Tibial nerve (tissue), 4 donors: ENCODE data around the gene LRFN2.

Experiments used
- EP300 ChIP-seq, 2 donors: sonication (generic); formaldehyde crosslinking; IDR thresholded peaks; one replicate each; pipeline ENCODE4 v1.6.1; 2017; ENCODE audit warnings: antibody characterized with exemption in 2 of 2, mild to moderate bottlenecking in 1 of 2
- TF ChIP-seq, protein P1 (sequence below), 5 experiments: fragments of 200-600 bp in 3 of 5; fragments of 450-650 bp in 2 of 5; sonication (generic) in 3 of 5; IDR thresholded peaks; one replicate each; pipeline ENCODE4 v1.5.1; 2016 to 2019; ENCODE audit warnings: antibody characterized with exemption in 5 of 5, mild to moderate bottlenecking in 3 of 5, moderate library complexity in 2 of 5

DNA sequence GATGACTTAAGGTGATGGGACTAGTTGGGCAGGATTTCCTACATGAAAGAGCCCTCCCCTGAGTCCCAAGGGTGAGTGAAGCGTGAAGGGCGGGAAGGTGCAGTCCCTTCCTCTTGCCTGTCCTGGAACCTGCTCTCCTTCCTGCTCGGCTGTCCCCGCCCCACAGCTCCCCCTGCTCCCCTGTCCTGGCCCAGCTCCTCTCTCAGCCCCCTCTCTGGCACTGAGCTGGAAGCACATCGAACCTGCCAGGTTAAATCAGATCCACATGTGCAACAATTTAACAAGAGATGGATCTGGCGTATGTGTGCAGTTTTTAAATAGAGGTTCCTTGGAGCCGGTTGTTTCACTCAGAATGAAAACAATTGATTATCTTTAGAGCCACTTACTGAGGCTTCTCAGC, 95.0 kb downstream of the LRFN2 start:
- TF ChIP-seq, protein P1, sequence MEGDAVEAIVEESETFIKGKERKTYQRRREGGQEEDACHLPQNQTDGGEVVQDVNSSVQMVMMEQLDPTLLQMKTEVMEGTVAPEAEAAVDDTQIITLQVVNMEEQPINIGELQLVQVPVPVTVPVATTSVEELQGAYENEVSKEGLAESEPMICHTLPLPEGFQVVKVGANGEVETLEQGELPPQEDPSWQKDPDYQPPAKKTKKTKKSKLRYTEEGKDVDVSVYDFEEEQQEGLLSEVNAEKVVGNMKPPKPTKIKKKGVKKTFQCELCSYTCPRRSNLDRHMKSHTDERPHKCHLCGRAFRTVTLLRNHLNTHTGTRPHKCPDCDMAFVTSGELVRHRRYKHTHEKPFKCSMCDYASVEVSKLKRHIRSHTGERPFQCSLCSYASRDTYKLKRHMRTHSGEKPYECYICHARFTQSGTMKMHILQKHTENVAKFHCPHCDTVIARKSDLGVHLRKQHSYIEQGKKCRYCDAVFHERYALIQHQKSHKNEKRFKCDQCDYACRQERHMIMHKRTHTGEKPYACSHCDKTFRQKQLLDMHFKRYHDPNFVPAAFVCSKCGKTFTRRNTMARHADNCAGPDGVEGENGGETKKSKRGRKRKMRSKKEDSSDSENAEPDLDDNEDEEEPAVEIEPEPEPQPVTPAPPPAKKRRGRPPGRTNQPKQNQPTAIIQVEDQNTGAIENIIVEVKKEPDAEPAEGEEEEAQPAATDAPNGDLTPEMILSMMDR (IDR thresholded peaks at IDR 0.05), result no peak
- no peak for TF ChIP-seq EP300 (IDR thresholded peaks at IDR 0.05)
